Suprapubic skin (tissue), 4 donors: ENCODE data around the gene ADM2. TPM values are rescaled to one million over a fixed set of nuclear protein-coding genes. Genes with fewer than 3 reads are reported as not detected.

Source experiments
- DNase-seq, 2 donors: peaks; one replicate each; pipeline ENCODE4 v3.0.0-alpha.2; 2019; ENCODE audit warnings: low spot score in 2 of 2
- H3K27ac ChIP-seq: fragments of 200-600 bp; sonication (generic); one replicate; pipeline ENCODE4 v1.5.1; 2019
- H3K27me3 ChIP-seq: fragments of 200-600 bp; sonication (generic); one replicate; pipeline ENCODE4 v1.5.1; 2019
- H3K36me3 ChIP-seq: fragments of 200-600 bp; sonication (generic); one replicate; pipeline ENCODE4 v1.5.1; 2019
- H3K4me1 ChIP-seq: fragments of 200-600 bp; sonication (generic); one replicate; pipeline ENCODE4 v1.5.1; 2019
- H3K4me3 ChIP-seq: fragments of 200-600 bp; sonication (generic); one replicate; pipeline ENCODE4 v1.5.1; 2019; ENCODE audit warnings: mild to moderate bottlenecking
- H3K9me3 ChIP-seq: fragments of 200-600 bp; sonication (generic); one replicate; pipeline ENCODE4 v1.5.1; 2019
- CTCF ChIP-seq, 2 donors: fragments of 200-600 bp in 1 of 2; fragments of 450-650 bp in 1 of 2; sonication (generic) in 1 of 2; IDR thresholded peaks; one replicate each; pipeline ENCODE4 v1.5.1; 2016 to 2019; ENCODE audit warnings: antibody characterized with exemption in 2 of 2, mild to moderate bottlenecking in 1 of 2, moderate library complexity in 1 of 2
- EP300 ChIP-seq: sonication (generic); formaldehyde crosslinking; IDR thresholded peaks from one replicate; pipeline ENCODE4 v1.6.1; 2017; ENCODE audit warnings: antibody characterized with exemption
- POLR2A ChIP-seq, 2 donors: fragments of 450-650 bp; IDR thresholded peaks; one replicate each; pipeline ENCODE4 v1.6.1; 2017; ENCODE audit warnings: antibody characterized with exemption in 2 of 2, mild to moderate bottlenecking in 2 of 2, moderate library complexity in 2 of 2
- POLR2AphosphoS5 ChIP-seq, 3 donors: sonication (generic); formaldehyde crosslinking; IDR thresholded peaks; one replicate each; pipeline ENCODE4 v1.6.1; 2017; ENCODE audit warnings: antibody characterized with exemption in 3 of 3
- WGBS: methylation state at CpG from one replicate; pipeline ENCODE4 v1.1.5; 2018; 5-methylcytosine and 5-hydroxymethylcytosine counted together
- total RNA-seq, 4 donors: library from RNA; depleted of rRNA; stranded (reverse); fragments of >200 nt; gene quantifications; one replicate each; pipeline ENCODE4 v1.1.0, GENCODE V29; 2016

Gene ADM2
- total RNA-seq, 4 donors from 2014 or later = 0.24 to 2.7 (median 0.30) TPM; not detected in 1

DNA sequence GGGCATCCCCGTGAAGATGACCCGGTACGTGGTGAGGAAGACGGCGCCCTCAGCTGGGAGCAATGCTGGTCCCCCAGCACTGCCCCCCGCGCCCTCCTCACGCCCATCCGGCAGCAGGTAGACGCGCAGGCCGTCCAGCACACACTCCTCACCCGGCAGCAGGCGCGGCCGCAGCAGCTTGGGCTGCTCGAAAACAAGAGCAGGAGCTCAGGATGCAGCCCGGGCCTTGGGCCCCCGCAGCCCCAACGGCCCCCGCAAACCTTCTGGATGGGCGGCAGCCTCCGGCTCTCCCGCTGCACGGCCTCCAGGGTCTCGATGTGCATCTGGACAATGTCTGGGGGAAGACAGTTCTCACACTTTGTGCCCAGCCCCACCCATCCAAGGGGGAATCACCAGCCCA, 19.8 kb upstream of the ADM2 start:
- no peak overlapping the region for H3K27ac ChIP-seq
- 93% methylated on average over 13 of the region's 26 CpGs for WGBS
- TF ChIP-seq EP300 (no peak), CTCF (IDR thresholded peaks at IDR 0.05) (no peak), POLR2A (IDR thresholded peaks at IDR 0.05) (no peak), POLR2AphosphoS5 (IDR thresholded peaks at IDR 0.05) (no peak)

GRCh38 chr22:50461979-50462540, 19.3 kb upstream of the ADM2 start:
- Histone ChIP-seq H3K27me3 (no peaks in the 10 kb centered on the region), H3K36me3 (peaks cover 98% of the 10 kb centered on the region), H3K4me3 (no peak overlapping the region), H3K9me3 (no peaks in the 10 kb centered on the region), H3K4me1 (peaks cover 14% of the 10 kb centered on the region), H3K27ac (no peak overlapping the region)
- DNase-seq = no peak
- no peak for TF ChIP-seq CTCF (IDR thresholded peaks at IDR 0.05)
- no peak for TF ChIP-seq POLR2A (IDR thresholded peaks at IDR 0.05)
- TF ChIP-seq EP300 = no peak
- TF ChIP-seq POLR2AphosphoS5 (IDR thresholded peaks at IDR 0.05) = no peak
- 91% methylated on average over 9 of the region's 30 CpGs for WGBS

More for the DNA sequence above, 19.8 kb upstream of the ADM2 start:
- peaks cover 14% of the 10 kb centered on the region for H3K4me1 ChIP-seq
- no peak for DNase-seq
- H3K27me3 ChIP-seq = no peaks in the 10 kb centered on the region
- no peak overlapping the region for H3K4me3 ChIP-seq
- H3K9me3 ChIP-seq = no peaks in the 10 kb centered on the region
- peaks cover 98% of the 10 kb centered on the region for H3K36me3 ChIP-seq

DNA sequence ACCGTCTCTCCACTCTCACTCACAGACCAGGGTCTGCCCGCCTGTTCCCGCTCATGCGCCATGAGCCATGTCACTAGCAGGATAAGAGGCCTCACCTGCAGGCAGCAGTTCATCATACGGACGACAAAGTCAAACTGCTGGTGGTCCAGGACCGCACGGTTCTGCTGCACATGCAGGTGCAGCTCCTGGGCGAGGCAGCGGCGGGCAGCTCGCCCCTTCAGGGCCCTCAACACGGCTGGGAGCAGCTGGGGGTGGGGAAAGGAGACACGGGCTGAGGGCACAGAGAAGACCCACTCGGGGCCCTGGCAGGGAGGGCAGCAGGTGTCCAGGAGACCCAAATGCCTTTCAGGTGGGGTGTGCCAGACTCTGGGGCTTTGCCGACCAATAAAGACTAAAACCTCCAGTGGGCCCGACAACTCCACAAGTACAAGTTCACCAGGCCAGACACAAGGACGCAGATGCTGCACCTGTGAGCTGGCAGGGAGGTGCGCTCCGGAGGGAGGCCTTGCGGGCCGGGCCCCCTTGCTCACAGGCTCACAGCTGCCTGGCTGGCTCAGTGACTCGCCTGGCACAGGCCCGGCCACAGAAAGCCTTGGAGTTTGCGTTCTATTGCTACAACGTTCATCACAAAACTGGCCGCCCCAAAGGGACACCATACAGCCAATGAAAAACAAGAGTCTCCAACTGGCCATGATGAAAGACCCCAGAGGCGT, 18.0 kb upstream of the ADM2 start:
- Histone ChIP-seq H3K36me3 (peaks cover 97% of the 10 kb centered on the region), H3K4me3 (no peak overlapping the region), H3K4me1 (peaks cover 14% of the 10 kb centered on the region), H3K27ac (no peak overlapping the region), H3K27me3 (no peaks in the 10 kb centered on the region), H3K9me3 (no peaks in the 10 kb centered on the region)
- no peak for TF ChIP-seq EP300
- no peak for TF ChIP-seq POLR2A (IDR thresholded peaks at IDR 0.05)
- no peak for TF ChIP-seq POLR2AphosphoS5 (IDR thresholded peaks at IDR 0.05)
- no peak for TF ChIP-seq CTCF (IDR thresholded peaks at IDR 0.05)
- DNase-seq = no peak
- WGBS = 90% methylated on average over 21 of the region's 28 CpGs

- Histone ChIP-seq H3K9me3 (no peaks in the 10 kb centered on the region), H3K4me3 (no peak overlapping the region), H3K27ac (no peak overlapping the region), H3K4me1 (peaks cover 21% of the 10 kb centered on the region), H3K36me3 (peaks cover 86% of the 10 kb centered on the region), H3K27me3 (no peaks in the 10 kb centered on the region)
- no peak for TF ChIP-seq EP300
- TF ChIP-seq CTCF (IDR thresholded peaks at IDR 0.05) = no peak
- no peak for TF ChIP-seq POLR2AphosphoS5 (IDR thresholded peaks at IDR 0.05)
- no peak for TF ChIP-seq POLR2A (IDR thresholded peaks at IDR 0.05)
- no peak for DNase-seq
- WGBS = no CpG with 5 or more reads among the region's 24 CpGs
These were observed 16.9 kb upstream of the ADM2 start for GRCh38 chr22:50464451-50464850.

DNA sequence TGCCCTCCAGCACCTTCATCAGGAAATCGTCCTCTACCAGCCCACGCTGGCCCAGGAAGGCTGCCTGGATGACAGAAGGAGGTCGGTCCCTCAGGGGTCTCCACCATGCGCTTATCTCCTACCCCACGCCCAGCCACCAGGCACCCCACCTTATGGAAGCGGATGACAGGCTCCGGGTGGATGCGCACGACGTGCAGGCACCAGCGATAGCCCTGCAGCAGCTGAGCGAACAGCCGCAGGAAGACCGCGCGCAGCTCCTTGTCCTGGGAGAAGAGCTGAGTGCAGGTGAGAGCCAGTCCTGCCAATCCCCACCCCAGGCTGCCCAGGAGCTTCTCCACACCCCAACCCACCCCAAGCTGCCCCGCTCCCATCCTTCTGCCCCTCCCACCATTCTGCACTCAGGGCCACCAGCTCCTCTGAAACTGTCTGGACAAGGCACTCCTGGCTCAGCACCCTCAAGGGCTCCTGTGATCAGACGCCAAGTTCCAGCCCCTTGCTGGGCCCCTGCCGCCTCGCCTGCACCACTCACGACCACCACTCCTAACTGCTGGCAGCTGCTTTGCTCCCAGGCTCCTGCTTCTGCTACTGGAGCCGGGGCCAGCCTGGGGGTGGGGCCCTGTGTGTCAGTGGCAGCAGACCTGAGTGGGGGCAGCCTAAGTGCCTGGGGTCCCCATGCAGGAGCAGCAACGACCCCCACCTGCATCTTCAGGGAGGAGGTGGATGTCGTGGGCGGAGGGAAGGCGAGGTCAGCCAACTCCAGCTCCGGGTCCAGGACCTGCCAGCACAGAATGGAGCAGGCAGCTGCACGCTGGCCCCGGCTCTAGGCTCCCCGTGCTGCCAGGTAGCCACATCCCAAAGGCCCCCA, 16.0 kb upstream of the ADM2 start:
- no peak overlapping the region for H3K4me3 ChIP-seq
- peaks cover 77% of the 10 kb centered on the region for H3K36me3 ChIP-seq
- no peaks in the 10 kb centered on the region for H3K9me3 ChIP-seq
- no peaks in the 10 kb centered on the region for H3K27me3 ChIP-seq
- H3K27ac ChIP-seq = no peak overlapping the region
- H3K4me1 ChIP-seq = peaks cover 29% of the 10 kb centered on the region
- TF ChIP-seq POLR2AphosphoS5 (IDR thresholded peaks at IDR 0.05) (no peak), EP300 (no peak), CTCF (IDR thresholded peaks at IDR 0.05) (no peak), POLR2A (IDR thresholded peaks at IDR 0.05) (no peak)
- whole genome bisulfite sequencing = 98% methylated on average over 20 of the region's 30 CpGs
- DNase-seq = no peak
